Activated naive CD4-positive, alpha-beta T cell treated with anti-CD3 and anti-CD28 coated beads, Interleukin-2, amount 50 U/mL, for 24 hours (primary cell): ENCODE measurements around the gene CLIP4.

Source experiments
- H3K27ac Mint-ChIP-seq: one replicate; pipeline ENCODE4 v1.8.0; 2021; ENCODE audit warnings: mild to moderate bottlenecking, mixed read lengths
- H3K27me3 Mint-ChIP-seq: one replicate; pipeline ENCODE4 v1.8.0; 2021; ENCODE audit warnings: mixed read lengths
- H3K36me3 Mint-ChIP-seq: one replicate; pipeline ENCODE4 v1.8.0; 2021; ENCODE audit warnings: mixed read lengths
- H3K4me1 Mint-ChIP-seq: one replicate; pipeline ENCODE4 v1.8.0; 2021; ENCODE audit warnings: mixed read lengths
- H3K4me3 Mint-ChIP-seq: one replicate; pipeline ENCODE4 v1.8.0; 2021; ENCODE audit warnings: mild to moderate bottlenecking, mixed read lengths
- H3K9me3 Mint-ChIP-seq: one replicate; pipeline ENCODE4 v1.8.0; 2021; ENCODE audit warnings: mixed read lengths

Gene CLIP4

DNA sequence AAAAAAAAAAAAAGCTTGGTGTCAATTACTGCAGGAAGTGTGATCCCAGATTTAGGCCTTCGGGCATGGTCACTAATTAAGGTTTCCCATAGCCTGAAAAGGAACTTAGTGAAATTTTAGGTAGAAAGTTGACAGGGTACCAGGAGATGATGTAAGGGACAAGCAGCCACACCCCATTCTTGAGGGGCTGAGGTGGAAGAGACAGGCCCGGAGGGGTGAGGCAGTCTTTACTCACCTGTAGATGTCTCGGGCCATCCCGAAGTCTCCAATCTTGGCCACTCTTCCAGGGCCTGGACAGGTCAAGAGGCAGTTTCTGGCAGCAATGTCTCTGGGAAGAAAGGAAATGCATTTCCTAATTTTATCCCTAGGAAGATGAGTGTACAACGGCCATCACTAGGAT is 94.3 kb downstream of the CLIP4 start:
- no peak overlapping the region for H3K4me3 Mint-ChIP-seq
- H3K4me1 Mint-ChIP-seq: no peaks in the 10 kb centered on the region
- H3K9me3 Mint-ChIP-seq: no peaks in the 10 kb centered on the region
- no peaks in the 10 kb centered on the region for H3K27me3 Mint-ChIP-seq
- H3K27ac Mint-ChIP-seq: no peak overlapping the region
- H3K36me3 Mint-ChIP-seq: no peaks in the 10 kb centered on the region

DNA sequence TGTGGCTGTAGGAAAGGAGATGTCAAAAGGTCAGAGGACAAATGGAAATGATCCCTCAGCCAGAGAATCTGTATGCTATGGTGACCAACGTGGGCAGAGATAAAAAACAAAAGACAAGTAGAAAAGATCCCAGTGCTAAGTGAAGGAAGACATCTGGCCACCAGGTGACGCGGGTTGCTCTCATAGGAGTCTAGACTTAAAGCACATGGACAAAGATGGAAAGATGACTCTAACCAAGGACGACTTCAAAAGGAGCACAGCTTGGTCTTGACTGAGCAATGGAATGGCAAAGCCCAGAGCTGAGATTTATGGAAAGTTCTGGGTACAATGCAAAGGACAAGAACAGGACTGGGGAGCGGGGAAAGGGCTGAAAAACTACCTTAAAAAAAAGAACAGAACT is 96.8 kb downstream of the CLIP4 start:
- Mint-ChIP-seq H3K9me3 (no peaks in the 10 kb centered on the region), H3K36me3 (no peaks in the 10 kb centered on the region), H3K27ac (no peak overlapping the region)

GRCh38 chr2:29213888-29214291 is 98.7 kb downstream of the CLIP4 start:
- no peaks in the 10 kb centered on the region for H3K9me3 Mint-ChIP-seq
- no peak overlapping the region for H3K4me3 Mint-ChIP-seq
- no peaks in the 10 kb centered on the region for H3K4me1 Mint-ChIP-seq
- no peaks in the 10 kb centered on the region for H3K36me3 Mint-ChIP-seq
- H3K27me3 Mint-ChIP-seq: no peaks in the 10 kb centered on the region
- H3K27ac Mint-ChIP-seq: no peak overlapping the region

More for the DNA sequence above, 96.8 kb downstream of the CLIP4 start:
- H3K27me3 Mint-ChIP-seq: no peaks in the 10 kb centered on the region
- H3K4me3 Mint-ChIP-seq: no peak overlapping the region
- H3K4me1 Mint-ChIP-seq: no peaks in the 10 kb centered on the region

- no peaks in the 10 kb centered on the region for H3K27me3 Mint-ChIP-seq
- no peaks in the 10 kb centered on the region for H3K4me1 Mint-ChIP-seq
- H3K27ac Mint-ChIP-seq: no peak overlapping the region
- H3K9me3 Mint-ChIP-seq: no peaks in the 10 kb centered on the region
- no peaks in the 10 kb centered on the region for H3K36me3 Mint-ChIP-seq
- no peak overlapping the region for H3K4me3 Mint-ChIP-seq
These were observed 99.9 kb downstream of the CLIP4 start for GRCh38 chr2:29215073-29215472.

DNA sequence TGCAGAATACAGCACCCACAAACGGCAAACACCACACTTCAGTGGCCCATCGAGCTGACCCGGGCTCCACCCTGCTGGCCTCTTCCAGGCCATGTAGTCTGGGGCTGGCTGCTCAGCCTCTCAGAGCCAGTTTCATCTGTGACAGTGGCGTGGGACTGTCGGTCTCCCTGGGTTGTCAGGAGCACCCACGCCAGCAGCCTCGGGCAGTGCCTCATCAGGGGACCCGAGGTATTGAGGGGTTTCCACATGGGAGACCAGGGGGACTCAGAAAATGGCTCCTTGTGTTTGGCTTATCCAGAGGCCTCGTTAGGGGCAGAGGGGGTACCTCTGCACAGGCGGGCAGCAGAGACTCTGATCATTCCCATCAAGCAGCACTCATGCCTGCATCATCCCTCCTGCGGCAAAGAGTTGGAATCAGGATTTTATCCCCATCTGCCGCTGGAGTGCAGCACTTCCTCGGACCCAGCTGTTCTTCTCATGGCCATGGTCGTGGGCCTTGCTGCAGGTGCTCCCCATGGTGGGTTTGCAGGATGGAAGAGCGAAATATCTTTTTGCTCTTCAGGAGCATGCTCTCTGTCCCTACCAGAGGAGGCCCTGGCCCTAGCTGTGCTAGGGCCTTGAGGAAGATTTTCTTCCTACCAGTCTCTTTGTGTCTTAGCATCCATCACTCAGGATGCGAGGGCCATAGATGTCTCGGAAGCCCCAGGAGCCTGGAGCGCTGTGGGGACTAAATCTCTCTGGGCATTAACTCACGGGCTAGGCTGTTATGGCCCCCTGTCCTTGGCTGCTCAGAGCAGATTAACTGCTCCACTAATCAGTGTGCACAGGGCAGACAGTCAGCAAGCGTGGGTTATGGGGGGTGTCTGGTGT is 100.8 kb downstream of the CLIP4 start:
- H3K9me3 Mint-ChIP-seq: no peaks in the 10 kb centered on the region
- no peak overlapping the region for H3K4me3 Mint-ChIP-seq
- H3K27ac Mint-ChIP-seq: no peak overlapping the region
- no peaks in the 10 kb centered on the region for H3K36me3 Mint-ChIP-seq
- no peaks in the 10 kb centered on the region for H3K27me3 Mint-ChIP-seq
- H3K4me1 Mint-ChIP-seq: no peaks in the 10 kb centered on the region

DNA sequence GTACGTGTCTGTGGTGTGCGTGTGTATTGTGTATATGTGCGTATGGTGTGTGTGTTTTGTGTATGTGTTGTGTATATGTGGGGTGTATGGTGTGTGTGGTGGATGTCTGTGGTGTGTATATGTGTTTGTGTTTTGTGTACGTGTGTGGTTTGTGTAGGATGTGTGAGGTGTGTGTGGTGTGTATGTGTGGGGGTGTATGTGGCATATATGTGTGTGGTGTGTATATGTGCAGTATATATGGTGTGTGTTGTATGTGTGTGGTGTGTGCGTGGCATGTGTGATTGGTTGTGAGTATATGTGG is 101.3 kb downstream of the CLIP4 start:
- Mint-ChIP-seq H3K27ac (no peak overlapping the region), H3K36me3 (no peaks in the 10 kb centered on the region), H3K4me3 (no peak overlapping the region), H3K4me1 (no peaks in the 10 kb centered on the region), H3K9me3 (no peaks in the 10 kb centered on the region), H3K27me3 (no peaks in the 10 kb centered on the region)

DNA sequence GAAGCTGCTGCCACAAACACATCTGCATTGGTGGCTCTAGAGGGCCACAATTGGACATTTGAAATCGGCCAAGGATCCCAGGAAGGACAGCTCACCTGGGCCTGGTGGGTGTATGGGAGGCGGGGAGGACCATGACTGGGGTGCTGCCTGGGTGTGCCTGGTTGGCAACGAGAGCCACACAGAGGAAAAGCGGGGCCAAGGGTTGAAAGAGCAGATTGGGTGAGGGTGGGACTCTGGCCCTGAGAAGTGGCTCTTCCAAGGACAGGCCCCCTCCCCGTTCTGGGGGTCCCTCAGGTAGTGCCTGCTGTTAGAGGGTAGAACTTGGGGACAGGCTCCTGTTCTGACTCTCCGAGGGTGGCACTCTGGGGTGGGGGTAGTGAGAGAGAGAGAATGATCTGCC is 102.9 kb downstream of the CLIP4 start:
- Mint-ChIP-seq H3K27me3 (no peaks in the 10 kb centered on the region), H3K27ac (no peak overlapping the region), H3K9me3 (no peaks in the 10 kb centered on the region), H3K36me3 (no peaks in the 10 kb centered on the region), H3K4me1 (no peaks in the 10 kb centered on the region), H3K4me3 (no peak overlapping the region)

GRCh38 chr2:29218550-29219125 is 103.4 kb downstream of the CLIP4 start:
- H3K4me3 Mint-ChIP-seq: no peak overlapping the region
- H3K27ac Mint-ChIP-seq: no peak overlapping the region
- no peaks in the 10 kb centered on the region for H3K36me3 Mint-ChIP-seq
- H3K9me3 Mint-ChIP-seq: no peaks in the 10 kb centered on the region
- no peaks in the 10 kb centered on the region for H3K4me1 Mint-ChIP-seq
- H3K27me3 Mint-ChIP-seq: no peaks in the 10 kb centered on the region

- Mint-ChIP-seq H3K4me3 (no peak overlapping the region), H3K4me1 (no peaks in the 10 kb centered on the region), H3K27ac (no peak overlapping the region)
These were observed 104.2 kb downstream of the CLIP4 start for GRCh38 chr2:29219374-29219773.

GRCh38 chr2:29220506-29221270 is 105.5 kb downstream of the CLIP4 start:
- Mint-ChIP-seq H3K9me3 (no peaks in the 10 kb centered on the region), H3K4me3 (no peak overlapping the region), H3K27me3 (no peaks in the 10 kb centered on the region), H3K4me1 (no peaks in the 10 kb centered on the region), H3K27ac (no peak overlapping the region), H3K36me3 (no peaks in the 10 kb centered on the region)

More at GRCh38 chr2:29219374-29219773, 104.2 kb downstream of the CLIP4 start:
- H3K9me3 Mint-ChIP-seq: no peaks in the 10 kb centered on the region
- no peaks in the 10 kb centered on the region for H3K36me3 Mint-ChIP-seq
- H3K27me3 Mint-ChIP-seq: no peaks in the 10 kb centered on the region

DNA sequence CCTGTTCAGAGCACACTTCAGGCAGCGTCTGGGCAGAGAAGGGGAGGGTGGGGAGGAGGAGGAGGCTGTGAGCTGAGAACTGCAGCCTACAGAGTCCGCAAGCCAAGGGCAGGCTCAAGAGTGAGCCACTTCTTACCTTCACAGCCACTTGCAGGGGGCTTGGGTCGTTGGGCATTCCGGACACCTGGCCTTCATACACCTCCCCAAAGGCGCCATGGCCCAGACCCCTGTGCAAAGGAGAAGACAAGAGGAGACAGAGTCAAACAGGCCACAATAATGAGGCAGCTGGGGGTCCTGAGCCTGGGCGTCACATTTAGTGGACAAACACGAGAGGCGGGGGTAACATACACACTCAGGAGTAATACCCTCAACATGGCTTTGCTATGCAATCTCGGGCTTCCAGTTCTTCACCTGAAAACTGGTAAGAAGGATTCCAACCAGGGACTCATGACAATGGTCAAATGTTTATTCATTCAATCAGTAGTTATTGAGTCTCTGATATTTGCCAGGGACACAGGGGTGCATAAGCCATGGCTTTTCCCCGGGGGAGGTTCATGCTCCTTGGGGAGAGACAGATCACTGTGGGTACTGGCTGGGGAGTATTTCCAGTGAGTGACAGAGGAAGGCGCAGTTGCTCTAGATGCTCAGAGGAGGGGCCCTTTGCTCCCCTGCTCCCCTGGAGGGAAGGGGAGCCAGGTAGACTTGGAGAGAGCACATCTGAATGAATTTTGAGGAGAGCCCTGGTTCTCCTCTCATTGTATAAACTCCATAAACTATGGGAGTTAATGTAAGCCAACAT is 107.4 kb downstream of the CLIP4 start:
- H3K4me1 Mint-ChIP-seq: no peaks in the 10 kb centered on the region
- H3K36me3 Mint-ChIP-seq: no peaks in the 10 kb centered on the region
- no peak overlapping the region for H3K4me3 Mint-ChIP-seq
- no peak overlapping the region for H3K27ac Mint-ChIP-seq
- no peaks in the 10 kb centered on the region for H3K27me3 Mint-ChIP-seq
- no peaks in the 10 kb centered on the region for H3K9me3 Mint-ChIP-seq

- Mint-ChIP-seq H3K9me3 (no peaks in the 10 kb centered on the region), H3K36me3 (no peaks in the 10 kb centered on the region), H3K4me1 (no peaks in the 10 kb centered on the region), H3K27me3 (peaks cover under 1% of the 10 kb centered on the region), H3K27ac (no peak overlapping the region), H3K4me3 (no peak overlapping the region)
These were observed 108.0 kb downstream of the CLIP4 start for GRCh38 chr2:29223257-29223656.

DNA sequence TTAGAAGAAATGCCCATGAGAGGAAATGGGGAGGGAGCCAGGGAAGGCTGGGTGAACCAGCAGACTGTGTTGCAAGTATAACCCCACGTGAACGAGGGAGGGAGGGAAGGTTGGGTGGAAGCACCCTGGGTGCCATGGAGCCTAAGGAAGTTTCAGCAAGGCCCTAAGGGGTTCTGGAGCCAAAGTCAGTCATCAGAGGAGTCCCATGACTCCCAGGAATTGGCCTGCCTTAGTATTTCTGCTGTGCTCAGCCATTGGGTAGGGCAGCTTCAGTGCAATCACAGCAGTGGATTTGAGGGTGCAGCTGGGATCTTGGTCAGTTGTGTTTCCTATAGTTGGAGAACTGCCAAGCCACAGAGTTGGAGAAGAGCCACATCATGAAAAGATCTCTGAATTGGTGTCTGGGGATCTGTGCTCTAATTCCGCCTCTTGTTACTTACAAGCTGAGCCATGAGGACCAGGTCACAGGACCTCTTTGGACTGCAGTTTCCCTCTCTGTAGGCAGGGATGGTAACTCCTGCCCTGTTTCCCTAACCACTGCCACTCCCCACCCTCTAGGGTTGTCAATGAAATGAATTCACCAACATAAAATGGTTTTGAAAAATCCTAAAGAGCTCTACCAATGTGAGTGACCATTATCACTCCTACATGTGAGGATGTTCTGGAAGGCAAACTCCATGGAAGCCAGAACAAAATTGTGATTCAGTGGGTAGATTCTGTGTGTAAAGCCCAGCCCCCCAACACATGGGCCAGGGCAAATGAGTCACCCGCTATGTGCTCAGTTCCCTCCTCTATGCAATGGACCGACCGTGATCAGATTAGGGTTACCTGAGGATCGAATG is 108.9 kb downstream of the CLIP4 start:
- H3K4me1 Mint-ChIP-seq: no peaks in the 10 kb centered on the region
- H3K27ac Mint-ChIP-seq: no peak overlapping the region
- H3K27me3 Mint-ChIP-seq: peaks cover 2% of the 10 kb centered on the region
- no peaks in the 10 kb centered on the region for H3K9me3 Mint-ChIP-seq
- H3K36me3 Mint-ChIP-seq: no peaks in the 10 kb centered on the region
- H3K4me3 Mint-ChIP-seq: no peak overlapping the region

GRCh38 chr2:29224693-29225551 is 109.7 kb downstream of the CLIP4 start:
- no peak overlapping the region for H3K4me3 Mint-ChIP-seq
- no peak overlapping the region for H3K27ac Mint-ChIP-seq
- H3K27me3 Mint-ChIP-seq: peaks cover 2% of the 10 kb centered on the region
- no peaks in the 10 kb centered on the region for H3K36me3 Mint-ChIP-seq
- H3K4me1 Mint-ChIP-seq: no peaks in the 10 kb centered on the region
- no peaks in the 10 kb centered on the region for H3K9me3 Mint-ChIP-seq
